Activated CD4-positive, CD25-positive, alpha-beta regulatory T cell treated with anti-CD3 and anti-CD28 coated beads, Interleukin-2, amount 50 U/mL, for 16 hours (primary cell): ENCODE data around the gene SLC35F1.
"Not testable (repeated sequence)": the region's sequence is repeated elsewhere in the genome, so short reads cannot be mapped to it uniquely, and the experiment has no call there.

Source experiments
- DNase-seq: peaks from one replicate; pipeline ENCODE4 v3.0.0-alpha.2; 2020; ENCODE audit warnings: low read depth, low spot score

SLC35F1 gene

DNA sequence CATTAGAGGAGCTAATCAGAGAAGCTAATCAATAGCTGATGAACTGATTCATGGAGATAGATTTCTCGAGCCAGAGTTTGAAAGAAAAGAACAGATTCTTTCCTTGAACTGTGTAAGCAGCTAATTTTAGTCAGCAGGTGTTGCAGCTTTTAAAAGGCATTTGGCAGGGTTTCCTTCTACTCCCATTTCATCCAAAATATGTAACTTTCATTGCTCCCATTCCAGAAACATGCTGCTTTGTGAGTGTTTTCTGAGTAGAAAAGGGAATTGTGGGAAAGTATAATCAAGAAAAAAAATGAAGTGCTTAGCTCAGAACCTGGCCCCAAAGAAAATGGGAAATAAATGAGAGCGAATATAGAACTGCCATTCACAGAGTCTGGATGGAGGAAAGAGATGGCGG lies 20.8 kb downstream of the SLC35F1 start:
- DNase-seq = no peak

DNA sequence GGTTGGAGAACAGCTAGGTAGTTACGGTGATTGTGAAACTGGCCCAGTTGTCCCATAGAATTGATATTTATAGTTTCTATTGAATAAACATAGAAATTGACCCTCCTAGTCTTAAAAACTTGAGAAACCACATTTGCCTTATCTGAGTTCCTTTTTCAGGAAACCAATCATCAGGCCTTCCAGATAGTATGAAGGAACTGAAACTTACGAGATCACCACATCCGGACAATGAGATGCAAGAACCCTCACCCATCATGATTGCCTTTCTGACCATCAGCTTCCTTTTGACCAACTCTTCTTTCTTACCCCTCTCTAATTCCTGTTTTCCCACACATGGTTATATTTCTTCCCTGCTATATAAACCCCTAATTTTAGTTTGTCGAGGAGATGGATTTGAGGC lies 21.8 kb downstream of the SLC35F1 start:
- no peak for DNase-seq

DNA sequence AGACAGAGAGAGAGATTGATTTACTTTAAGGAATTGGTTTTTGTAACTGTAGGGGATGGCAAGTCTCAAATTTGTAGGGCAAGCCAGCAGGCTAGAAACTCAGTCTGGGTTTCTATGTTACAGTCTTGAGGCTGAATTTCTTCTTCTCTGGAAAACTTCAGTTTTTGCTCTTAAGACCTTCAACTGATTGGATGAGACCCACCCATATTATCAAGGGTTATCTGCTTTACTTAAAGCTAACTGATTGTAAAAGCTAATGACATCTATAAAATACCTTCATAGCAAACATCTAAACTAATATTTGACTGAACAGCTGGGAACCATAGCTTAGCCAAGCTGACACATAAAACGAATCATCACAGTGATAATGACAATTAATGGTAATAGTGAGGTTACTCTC lies 22.4 kb downstream of the SLC35F1 start:
- DNase-seq = no peak

DNA sequence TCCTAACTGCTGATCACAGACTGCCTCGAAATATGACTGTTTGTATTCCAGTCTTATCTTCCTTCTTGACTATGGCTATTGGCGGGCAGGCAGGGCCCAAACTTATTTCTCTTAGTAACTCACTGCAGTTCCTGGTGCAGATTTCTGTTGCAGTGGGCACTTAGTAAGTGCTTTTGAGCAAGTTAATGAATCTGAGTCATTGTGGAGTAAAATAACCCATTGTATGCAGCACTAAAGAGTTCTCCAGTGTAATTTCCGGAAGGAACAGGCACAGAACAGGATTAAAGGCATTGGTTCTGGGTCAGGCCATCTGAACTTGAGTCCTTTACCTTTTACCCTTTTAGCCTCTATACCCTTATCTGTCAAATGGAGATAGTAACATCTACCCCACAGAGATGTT lies 23.6 kb downstream of the SLC35F1 start:
- DNase-seq = no peak

DNA sequence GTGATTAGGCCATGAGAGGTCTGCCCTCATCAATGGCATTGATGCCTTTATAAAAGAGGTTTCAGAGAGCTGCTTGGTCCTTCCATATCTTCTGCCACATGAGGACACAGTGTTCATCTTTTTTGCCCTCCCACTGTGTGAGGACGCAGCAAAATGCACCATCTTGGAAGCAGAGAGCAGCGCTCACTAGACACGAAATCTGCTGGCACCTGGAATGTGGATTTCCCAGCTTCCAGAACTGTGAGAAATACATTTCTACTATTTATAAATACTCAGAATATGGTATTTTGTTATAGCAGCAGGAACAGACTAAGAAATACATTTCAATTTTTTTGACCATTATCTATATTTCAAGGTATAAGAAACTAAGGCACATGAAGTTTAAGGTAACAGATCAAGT lies 24.9 kb downstream of the SLC35F1 start:
- no peak for DNase-seq

DNA sequence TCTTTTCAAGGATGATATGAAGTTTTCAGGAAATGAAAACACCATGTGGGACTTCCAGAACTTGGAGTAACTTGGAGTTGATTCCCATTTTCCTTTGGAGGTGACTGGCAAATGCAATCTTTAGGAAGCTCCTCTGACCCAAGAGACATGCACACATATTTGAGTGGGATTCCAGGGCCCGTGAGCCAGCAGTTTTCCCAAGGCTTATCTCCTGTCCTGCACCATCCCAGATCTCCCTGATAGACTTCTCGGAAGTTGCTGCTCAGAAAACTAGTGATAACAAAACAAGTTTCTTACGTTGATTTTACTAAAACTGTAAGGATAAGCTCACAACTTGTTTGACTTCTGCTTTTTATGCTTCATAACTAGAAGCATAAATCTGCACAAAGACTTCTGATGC lies 25.6 kb downstream of the SLC35F1 start:
- no peak for DNase-seq

DNA sequence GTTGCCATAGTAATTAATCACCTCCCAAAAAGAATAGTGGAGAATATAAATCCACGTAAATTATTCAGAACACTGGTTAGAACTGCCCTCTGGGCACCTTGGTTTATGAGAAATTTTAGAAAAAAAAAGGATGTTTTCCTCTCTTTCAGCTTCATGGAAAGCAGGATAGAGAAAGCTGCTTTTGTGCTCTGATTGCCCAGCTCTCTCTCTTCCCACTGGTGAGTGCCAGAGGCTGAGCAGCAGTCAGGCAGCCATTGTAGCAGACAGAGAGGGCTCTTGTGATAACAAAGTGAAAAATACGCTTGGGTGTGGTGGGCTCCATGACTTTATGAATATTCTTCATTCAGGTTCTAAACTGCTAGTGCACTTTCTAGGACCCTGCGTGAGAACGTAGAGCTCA lies 26.4 kb downstream of the SLC35F1 start:
- no peak for DNase-seq

DNA sequence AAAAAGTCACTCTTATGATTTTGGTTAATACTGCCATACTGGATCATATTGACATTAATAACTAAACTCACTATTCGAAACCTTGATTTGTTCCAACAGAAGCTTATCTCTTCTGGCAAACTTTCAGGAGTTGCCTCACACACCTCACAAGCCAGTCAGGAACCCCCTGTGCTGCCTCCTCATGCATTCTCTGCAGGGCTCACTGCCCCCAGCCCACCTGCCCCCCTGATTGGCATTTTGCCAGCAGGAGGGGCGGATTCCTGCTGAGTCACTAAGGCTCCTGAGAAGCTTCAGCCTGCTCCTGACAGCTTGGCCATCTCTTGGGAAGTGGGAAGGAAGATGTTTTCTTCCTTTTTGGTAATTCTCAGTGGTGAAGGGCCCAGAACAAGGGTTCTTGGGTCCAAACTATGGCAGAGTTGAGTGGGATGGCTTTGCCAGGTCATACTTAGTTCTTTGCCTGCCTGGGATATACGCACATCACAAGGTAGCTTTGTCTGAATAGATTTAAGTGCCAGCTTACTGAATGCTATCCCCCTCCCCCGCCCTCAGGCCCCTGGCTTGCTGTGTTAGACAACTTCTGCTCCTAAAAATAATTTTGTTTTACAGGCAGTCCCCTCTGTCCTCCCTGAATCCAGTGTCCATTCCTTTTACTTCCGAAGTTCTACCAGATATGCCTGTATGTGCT lies 31.4 kb downstream of the SLC35F1 start:
- no peak for DNase-seq

DNA sequence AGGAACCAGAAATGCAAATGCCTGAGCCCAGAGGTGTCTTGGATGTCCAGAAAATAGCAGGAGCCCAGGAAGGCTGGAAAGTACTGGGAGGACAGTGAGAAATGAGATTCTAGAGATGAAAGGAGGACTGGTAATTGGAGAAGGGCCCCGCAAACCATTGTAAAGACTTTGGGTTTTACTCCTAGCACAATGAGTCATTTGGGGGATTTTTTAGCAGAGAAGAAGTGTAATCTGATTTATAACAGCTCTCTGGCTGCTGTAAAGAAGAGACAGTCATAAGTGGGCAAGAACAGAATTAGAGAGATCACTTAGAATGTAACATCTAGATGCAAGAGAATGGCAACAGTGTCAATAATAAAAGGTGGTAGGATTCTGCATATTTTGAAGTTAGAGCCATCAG lies 40.2 kb downstream of the SLC35F1 start:
- DNase-seq = no peak

DNA sequence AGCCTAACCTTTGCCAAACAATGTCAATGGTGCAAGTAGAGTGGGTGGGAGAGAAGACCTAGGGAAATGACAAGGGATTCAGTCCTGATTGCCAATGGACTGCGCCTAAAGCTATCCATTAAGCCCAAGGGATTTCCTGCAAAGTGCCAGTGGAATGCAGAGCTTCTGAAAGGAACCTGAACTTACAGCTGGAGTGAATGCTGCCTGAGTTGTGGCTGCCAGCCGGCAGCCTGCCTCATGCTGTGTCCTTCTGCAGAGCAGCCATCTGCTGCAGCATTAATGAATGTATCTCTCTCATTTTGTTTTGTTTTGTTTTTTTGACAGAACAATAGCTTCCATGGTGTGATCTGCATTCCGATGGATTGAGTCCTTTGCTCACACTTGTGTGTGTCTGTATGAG lies 44.7 kb downstream of the SLC35F1 start:
- DNase-seq = no peak

DNA sequence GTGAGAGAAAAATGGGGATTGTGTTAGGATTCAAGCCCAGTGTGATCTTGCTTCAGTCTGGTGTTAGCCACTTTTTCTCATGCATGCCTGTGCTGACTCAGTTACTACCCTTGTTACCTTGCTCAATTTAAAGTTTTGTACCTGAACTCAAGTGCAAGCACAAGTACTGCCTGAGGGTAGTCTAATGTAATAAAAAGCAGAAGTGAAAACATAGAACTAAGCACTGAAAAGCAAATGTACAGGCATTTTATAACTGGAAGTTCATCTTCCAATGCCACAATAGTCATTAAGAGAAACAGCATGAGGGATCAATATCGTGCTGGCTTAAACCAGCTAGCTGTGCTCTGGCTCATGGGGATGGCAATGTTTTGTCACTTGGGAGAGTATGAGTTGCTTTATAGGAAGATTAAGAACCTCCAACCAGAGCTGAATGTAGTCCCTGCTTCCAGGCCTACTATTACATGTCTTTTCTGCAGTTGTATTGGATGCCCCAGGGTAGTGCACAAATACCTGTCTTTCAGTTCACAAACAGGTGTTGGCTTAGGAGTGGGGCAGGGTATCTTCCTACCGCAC lies 48.7 kb downstream of the SLC35F1 start:
- no peak for DNase-seq

DNA sequence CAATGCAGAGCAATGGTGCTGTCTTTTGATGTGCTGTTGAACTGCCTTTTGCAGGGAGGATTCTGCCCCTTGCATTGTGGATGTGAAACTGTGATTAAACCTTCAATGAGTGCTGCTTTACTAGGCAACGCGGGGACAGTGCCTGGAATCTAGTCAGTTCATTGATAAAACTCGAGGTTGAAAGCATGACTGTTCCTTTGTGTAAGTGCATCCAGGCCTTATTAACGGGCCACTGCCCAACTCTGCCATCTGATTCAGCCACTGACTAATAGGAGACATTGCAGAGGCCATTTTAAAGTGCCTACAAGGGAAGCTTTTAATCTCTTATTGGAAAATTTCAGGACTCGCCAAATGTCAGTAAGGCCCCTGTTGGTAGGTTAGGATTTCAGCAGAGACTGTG lies 49.3 kb downstream of the SLC35F1 start:
- DNase-seq = no peak

DNA sequence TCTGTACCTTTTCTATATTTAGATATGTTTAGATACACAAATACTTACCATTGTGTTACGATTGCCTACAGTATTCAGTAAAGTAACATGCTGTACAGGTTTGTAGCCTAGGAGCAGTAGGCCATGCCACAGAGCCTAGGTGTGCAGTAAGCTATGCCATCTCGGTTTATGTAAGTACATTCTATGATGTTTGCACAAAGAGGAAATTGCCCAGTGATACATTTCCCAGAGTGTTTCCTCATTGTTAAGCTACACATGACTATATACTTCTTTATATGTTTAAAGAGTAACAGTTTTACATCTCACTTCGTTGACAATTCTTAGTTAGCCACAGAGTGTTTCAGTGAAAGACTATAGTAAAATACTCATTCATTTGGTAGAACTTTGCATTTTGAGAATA lies 51.5 kb downstream of the SLC35F1 start:
- DNase-seq = no peak

DNA sequence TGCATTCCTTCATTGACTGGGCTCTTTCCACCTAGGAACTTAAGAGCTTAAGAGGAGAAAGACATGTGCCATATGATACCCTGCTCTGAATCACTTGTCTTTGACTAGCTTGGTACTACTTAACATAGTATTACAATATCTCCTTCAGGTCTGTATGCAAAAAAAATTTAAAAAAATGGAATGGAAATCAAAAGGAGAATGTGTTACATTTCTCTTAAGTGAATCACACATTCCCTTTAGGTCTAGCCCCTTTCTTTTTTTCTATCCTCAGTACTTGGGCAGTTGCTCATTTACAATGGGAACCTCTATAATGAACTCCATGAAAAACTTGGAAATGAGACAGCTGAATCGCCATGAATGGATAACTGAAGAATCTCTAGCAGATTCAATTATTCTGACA lies 53.8 kb downstream of the SLC35F1 start:
- DNase-seq = no peak

DNA sequence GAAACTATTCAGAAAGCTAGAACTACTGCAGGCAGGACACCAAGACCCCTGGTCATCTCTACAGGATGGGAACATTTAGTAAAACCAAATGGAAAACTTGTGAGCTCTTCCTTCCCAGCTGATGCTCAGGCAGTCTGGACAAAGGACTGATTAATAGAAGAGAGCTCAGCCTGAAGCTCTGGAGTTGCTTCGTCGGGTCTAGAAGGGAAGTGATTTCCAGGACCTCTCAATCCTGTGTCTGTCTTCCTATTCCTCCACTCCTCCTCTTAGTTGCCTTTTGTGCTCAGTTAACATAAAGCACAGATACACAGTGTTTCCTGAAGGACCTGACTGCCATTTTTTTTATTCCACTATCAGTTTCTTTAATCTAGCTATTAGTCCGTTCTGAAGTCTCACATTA lies 54.2 kb downstream of the SLC35F1 start:
- DNase-seq = no peak

DNA sequence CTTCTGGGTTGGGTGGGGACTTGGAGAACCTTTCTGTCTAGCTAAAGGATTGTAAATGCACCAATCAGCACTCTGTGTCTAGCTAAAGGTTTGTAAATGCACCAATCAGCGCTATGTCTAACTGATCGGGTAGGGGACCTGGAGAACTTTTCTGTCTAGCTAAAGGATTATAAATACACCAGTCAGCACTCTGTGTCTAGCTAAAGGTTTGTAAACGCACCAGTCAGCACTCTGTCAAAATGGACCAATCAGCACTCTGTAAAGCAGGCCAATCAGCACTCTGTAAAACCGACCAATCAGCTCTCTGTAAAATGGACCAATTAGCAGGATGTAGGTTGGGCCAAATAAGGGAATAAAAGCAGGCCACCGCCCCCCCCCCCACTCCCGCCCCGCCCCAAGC lies 58.7 kb downstream of the SLC35F1 start:
- DNase-seq = not testable (repeated sequence)

DNA sequence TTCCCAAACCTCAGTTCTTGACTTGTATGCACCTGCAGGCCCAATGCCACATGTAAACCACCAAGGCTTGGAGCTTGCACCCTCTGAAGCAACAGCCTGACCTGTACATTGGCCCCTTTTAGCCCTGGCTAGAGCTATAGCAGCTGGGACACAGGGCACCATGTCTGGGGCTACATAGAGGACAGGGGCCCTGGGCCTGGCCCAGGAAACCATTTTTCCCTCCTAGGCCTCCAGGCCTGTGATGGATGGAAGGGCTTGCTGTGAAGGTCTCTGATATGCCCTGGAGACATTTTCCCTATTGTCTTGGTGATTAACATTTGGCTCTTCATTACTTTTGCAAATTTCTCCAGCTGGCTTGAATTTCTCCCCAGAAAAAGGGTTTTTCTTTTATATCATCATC lies 64.6 kb downstream of the SLC35F1 start:
- no peak for DNase-seq

DNA sequence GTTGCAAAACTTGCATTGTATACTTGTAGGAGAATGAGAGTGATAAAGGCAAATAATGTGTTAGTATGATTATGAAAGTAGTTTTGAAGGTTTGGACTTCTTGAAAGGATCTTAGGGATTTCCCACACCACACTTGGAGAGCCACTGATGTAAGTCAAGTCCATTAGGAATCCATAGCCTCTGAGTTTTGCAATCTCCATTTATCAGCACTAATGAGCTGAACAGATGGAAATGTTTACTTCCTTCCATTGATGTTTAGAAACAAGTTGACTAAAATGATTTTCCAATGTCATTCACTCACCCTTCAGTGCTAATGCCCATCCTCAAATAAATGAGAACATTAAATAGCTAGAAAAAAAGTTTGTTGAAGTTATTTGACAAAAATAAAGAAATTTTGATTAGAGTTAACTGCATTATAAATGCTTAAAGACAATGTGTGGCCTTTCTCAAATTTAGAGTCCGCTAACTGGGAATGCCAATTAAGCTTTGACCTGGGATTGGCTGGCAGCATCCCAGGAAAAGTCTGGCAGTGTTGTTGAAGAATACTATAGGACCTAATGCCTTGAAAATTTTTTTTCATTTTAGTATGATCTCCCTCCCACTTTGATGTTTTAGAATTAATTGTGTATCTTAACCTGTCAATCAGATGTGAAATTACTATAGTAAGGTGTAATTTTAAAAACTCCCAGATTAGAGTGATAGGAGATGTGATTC lies 68.0 kb downstream of the SLC35F1 start:
- DNase-seq = no peak

DNA sequence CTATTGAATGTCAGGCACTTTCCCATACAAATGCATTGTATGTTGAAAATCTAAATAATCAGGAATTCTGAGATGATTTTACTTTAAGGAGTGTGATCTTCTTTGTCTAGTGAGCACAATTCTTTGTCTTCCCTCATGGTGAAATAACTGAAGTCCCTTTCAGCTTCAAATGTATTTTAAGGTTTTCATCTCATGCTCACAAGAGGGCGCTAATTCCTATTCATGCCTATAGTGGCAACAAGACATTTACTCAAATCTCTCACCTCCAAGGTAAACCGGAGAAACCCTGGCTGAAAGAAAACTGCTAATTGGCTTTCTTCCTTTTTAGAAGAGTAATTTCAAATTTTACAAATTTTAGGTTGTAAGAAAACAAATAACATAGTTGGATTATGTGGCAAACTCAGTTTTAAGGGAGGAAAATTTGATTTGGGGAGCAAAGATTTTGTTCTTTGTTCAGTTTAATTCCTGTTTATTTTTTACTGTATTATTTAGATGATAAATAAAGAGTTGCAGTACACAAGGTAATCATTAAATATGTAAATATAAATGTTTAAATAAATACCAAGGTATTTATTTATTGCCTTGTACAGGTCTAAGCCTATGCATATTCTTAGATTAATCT lies 69.1 kb downstream of the SLC35F1 start:
- DNase-seq = no peak

DNA sequence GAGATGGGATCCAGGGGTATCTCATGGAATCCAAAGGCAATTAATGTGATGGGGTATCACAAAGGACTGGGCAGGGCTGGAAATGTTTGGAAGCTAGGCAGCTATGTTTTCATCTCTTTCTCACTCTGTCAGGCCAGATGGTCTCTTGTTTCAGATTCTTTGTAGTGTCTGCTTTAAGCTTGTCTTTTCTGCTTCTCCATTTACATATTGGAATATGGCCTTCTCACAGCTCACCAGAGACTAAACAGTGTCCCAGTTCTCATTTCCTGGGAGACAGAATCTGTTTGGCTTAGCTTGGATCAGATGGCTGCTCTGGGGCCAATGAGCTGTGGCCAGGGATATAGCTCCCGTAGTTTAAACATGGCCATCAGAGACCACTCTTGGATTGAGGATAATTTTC lies 78.9 kb downstream of the SLC35F1 start:
- DNase-seq = no peak

DNA sequence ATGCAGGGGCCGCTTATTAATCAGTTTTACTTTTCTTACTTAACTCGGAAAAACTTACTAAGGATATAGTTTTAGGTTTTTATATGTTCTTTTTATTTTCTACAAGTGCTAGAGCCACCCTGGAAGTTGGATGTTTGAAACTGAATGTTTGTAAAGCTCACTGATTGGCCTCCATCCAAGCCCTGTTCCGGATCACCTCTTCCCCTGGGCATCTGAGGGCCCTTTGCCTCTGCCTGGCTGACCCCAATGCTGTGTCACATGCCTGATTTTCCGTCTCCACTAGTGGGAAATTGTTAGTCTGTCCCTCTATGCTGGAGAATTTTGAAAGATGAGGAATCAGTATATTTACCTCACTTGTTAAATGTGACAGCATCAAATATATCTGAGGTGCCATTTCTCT lies 79.3 kb downstream of the SLC35F1 start:
- DNase-seq = no peak

DNA sequence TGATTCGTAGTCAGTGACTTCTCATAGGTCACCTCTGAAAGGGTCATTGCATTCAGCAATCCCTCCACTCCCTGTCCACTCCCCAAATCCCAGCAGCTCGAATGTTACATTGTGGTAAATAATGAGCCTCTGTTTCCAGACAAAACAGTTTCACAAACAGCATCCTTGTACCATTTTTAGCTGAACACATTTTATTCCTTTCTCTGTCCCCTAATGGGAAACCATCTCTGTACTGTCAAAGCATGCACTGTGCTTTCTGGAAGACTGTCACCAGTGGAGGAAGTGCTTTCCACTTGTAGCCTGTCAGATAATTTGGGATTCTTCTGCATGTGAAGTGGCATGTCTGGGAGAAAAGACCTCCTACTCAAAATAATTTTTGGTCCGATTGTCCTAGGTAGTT lies 82.0 kb downstream of the SLC35F1 start:
- DNase-seq = no peak

DNA sequence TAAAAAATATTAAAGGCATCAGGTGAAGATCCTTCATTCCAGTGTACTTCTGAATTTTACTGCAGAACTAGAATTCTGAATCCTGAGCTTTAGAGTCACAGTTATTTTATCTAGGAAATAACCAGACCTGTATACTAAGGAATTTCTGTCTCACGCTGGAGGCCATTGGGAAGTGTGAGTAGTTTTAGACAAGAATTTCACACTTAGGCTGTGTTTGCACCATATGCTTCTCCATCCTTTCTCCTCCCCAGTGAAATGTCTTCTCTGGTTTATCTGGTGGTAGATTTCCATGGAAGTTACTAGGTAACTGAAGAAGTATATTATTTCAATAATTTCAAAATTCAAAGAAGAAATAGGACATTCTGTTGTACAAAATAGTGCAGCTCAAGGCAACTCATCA lies 83.1 kb downstream of the SLC35F1 start:
- DNase-seq = no peak
